Stimulated activated CD8-positive, alpha-beta memory T cell treated with anti-CD3 and anti-CD28 coated beads, Interleukin-4, amount 100 ng/mL, for 24 hours (primary cell): ENCODE results near the gene DNAI7.

Experiments used
- DNase-seq: peaks from one replicate; pipeline ENCODE4 v3.0.0-alpha.2; 2020; ENCODE audit warnings: low read depth

DNAI7 gene

GRCh38 chr12:25182765-25183164 is 12.2 kb downstream of the DNAI7 start:
- no peak for DNase-seq

- no peak for DNase-seq
Observed at GRCh38 chr12:25162866-25163265, 32.1 kb downstream of the DNAI7 start.

GRCh38 chr12:25156061-25156460 is 38.9 kb downstream of the DNAI7 start:
- DNase-seq, result no peak

- DNase-seq, result no peak
Observed at GRCh38 chr12:25155022-25155576, 39.9 kb downstream of the DNAI7 start.

GRCh38 chr12:25152055-25152454 is 42.9 kb downstream of the DNAI7 start:
- DNase-seq, result no peak

GRCh38 chr12:25151476-25151875 is 43.5 kb downstream of the DNAI7 start:
- DNase-seq, result no peak

GRCh38 chr12:25146686-25147085 is 48.3 kb downstream of the DNAI7 start:
- no peak for DNase-seq

GRCh38 chr12:25135531-25136154 is 59.3 kb downstream of the DNAI7 start:
- DNase-seq, result no peak

- no peak for DNase-seq
Observed at GRCh38 chr12:25131270-25131669, 63.7 kb downstream of the DNAI7 start.

GRCh38 chr12:25130741-25131188 is 64.2 kb downstream of the DNAI7 start:
- DNase-seq, result no peak

- no peak for DNase-seq
Observed at GRCh38 chr12:25126746-25127145, 68.2 kb downstream of the DNAI7 start.

GRCh38 chr12:25126101-25126500 is 68.9 kb downstream of the DNAI7 start:
- no peak for DNase-seq

- DNase-seq, result no peak
Observed at GRCh38 chr12:25124493-25124892, 70.5 kb downstream of the DNAI7 start.

GRCh38 chr12:25123126-25123525 is 71.8 kb downstream of the DNAI7 start:
- DNase-seq, result no peak

GRCh38 chr12:25121916-25122315 is 73.0 kb downstream of the DNAI7 start:
- no peak for DNase-seq

- DNase-seq, result no peak
Observed at GRCh38 chr12:25121110-25121509, 73.8 kb downstream of the DNAI7 start.

GRCh38 chr12:25119020-25119419 is 75.9 kb downstream of the DNAI7 start:
- no peak for DNase-seq

- DNase-seq, result no peak
Observed at GRCh38 chr12:25115677-25116076, 79.3 kb downstream of the DNAI7 start.

- no peak for DNase-seq
Observed at GRCh38 chr12:25113651-25114050, 81.3 kb downstream of the DNAI7 start.

- DNase-seq, result no peak
Observed at GRCh38 chr12:25110260-25110659, 84.7 kb downstream of the DNAI7 start.

GRCh38 chr12:25107920-25108319 is 87.0 kb downstream of the DNAI7 start:
- no peak for DNase-seq

GRCh38 chr12:25106818-25107217 is 88.1 kb downstream of the DNAI7 start:
- no peak for DNase-seq

- DNase-seq, result no peak
Observed at GRCh38 chr12:25102402-25102801, 92.6 kb downstream of the DNAI7 start.

- no peak for DNase-seq
Observed at GRCh38 chr12:25101092-25101445, 93.9 kb downstream of the DNAI7 start.
